Measurements from ENCODE around the gene CRIM1.

Gene CRIM1

GRCh38 chr2:36562240-36562639, 206.7 kb downstream of the CRIM1 start:
- DNase-seq = no peak

GRCh38 chr2:36562973-36563532, 207.5 kb downstream of the CRIM1 start:
- no peak for DNase-seq

DNA sequence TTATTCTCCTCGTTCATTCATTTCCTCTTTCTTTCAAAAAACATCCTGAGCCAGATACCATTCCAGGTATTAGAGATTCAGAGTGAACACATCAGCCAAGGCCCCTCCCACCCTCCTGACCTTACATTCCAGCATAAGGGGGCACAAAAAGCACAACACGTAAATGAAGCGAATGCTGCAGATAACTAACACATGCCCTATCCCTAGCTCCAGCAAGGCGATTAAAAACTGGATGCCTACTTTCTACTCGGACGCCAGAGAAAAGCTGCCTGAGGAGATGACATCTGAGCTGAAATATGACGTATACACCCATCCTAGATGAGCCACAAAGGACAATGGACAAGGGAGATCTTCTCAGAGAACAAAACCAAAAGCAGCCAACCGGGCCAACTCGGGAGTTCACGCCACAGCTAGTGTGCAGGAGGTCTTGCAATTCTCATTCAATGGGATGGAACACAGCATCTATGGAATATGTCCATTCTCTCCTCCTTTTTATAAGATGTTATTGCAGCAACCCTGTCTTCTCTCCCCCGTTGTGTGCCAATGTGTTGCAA, 208.9 kb downstream of the CRIM1 start:
- no peak for DNase-seq

- DNase-seq = no peak
Measured at GRCh38 chr2:36565712-36566111, 210.1 kb downstream of the CRIM1 start.

- no peak for DNase-seq
Measured at GRCh38 chr2:36566887-36567286, 211.3 kb downstream of the CRIM1 start.

GRCh38 chr2:36567711-36568408, 212.3 kb downstream of the CRIM1 start:
- no peak for DNase-seq

DNA sequence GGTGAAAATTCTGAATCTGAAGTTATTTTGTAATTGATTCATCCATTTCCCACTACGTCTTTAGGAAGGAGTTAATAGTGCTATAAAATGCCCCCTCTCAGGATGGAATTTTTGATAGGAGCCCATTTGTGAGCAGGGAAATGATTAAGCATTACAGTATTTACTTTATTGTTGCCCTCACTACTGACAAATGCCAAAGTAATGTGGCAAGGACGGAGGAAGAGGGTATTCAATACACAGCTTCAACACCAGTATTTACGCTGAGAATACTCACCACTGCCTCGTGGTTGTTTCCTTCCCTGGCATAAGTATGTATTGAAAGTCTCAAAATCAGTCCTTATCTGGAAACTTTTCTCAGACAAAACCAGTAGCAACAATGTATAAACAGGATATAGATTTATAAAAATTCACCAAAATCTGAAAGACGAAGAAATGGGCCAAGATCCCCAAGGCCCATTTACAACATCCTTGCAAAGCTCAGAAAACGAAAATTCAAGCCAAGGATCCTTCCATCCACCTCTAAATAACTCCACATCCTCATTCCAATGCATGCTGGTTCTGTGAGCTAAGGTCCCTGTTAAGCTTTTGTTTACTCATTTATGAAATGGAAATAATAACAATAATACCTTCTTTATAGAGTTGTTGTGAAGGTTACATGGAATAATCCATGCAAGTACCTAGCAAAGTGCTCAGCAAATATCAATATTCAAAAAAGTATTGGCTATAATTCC, 213.1 kb downstream of the CRIM1 start:
- no peak for DNase-seq

- DNase-seq = no peak
Measured at GRCh38 chr2:36569267-36569856, 213.8 kb downstream of the CRIM1 start.

DNA sequence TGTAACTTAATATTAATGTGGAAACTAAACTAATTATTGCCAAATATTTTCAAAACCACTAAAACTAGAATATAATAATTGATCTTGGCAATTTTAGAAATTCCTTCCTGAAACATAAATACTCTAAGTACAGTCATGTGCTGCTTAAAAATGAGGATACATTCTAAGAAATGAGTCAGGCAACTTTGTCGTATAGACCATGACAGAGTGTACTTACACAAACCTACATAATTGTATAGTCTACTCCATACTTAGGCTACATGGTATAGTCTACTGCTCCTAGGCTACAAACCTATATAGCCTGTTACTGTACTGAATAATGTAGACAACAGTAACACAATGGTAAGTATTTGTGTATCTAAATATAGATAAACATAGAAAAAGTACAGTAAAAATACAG, 214.8 kb downstream of the CRIM1 start:
- DNase-seq = no peak

DNA sequence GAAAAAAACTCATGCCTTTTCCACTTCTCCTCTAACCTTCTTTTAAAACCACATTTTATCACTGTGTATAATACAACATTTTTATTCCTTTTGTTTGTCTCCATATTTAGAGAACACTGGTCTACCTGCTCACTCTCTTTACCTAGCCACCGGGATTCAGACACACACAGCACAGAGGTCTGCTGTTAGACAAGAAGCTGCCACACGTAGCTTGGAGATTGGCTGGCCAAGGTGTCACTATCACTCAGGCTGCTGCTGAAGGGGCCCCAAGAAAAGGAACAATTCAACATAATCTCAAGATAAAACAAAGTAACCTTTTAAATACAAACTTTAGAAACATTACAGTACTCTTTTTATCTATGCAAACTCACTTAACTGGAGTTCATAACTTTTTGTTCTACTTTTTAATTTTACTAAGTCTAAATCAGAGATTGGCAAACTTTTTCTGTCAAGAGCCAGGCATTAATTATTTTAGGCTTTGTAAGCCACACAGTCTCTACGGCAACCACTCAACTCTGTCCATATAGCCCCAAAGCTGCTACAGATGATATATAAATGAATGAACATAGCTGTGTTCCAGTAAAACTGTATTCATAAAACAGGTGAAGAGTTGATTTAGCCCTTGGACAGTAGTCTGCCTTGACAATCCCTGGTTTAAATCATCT, 216.6 kb downstream of the CRIM1 start:
- DNase-seq = no peak

DNA sequence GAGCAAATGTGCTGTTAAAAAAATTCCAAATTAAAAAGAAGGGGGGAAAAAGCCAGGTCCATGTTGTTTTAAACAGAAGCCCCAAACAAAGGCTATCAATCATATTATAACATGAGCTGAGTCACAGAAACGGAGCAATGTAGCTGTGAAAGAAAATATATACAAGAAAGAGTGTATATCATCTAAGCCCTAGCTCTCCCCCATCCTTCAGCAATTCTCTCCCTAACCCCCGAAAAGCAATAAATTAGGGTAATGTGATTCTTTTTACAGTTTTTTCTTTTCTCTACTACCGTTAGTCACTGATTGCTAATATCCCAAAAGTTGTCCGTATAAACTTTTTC, 217.1 kb downstream of the CRIM1 start:
- no peak for DNase-seq

GRCh38 chr2:36573165-36573564, 217.6 kb downstream of the CRIM1 start:
- DNase-seq = no peak

GRCh38 chr2:36574560-36574959, 219.0 kb downstream of the CRIM1 start:
- no peak for DNase-seq

GRCh38 chr2:36577884-36578283, 222.3 kb downstream of the CRIM1 start:
- no peak for DNase-seq

DNA sequence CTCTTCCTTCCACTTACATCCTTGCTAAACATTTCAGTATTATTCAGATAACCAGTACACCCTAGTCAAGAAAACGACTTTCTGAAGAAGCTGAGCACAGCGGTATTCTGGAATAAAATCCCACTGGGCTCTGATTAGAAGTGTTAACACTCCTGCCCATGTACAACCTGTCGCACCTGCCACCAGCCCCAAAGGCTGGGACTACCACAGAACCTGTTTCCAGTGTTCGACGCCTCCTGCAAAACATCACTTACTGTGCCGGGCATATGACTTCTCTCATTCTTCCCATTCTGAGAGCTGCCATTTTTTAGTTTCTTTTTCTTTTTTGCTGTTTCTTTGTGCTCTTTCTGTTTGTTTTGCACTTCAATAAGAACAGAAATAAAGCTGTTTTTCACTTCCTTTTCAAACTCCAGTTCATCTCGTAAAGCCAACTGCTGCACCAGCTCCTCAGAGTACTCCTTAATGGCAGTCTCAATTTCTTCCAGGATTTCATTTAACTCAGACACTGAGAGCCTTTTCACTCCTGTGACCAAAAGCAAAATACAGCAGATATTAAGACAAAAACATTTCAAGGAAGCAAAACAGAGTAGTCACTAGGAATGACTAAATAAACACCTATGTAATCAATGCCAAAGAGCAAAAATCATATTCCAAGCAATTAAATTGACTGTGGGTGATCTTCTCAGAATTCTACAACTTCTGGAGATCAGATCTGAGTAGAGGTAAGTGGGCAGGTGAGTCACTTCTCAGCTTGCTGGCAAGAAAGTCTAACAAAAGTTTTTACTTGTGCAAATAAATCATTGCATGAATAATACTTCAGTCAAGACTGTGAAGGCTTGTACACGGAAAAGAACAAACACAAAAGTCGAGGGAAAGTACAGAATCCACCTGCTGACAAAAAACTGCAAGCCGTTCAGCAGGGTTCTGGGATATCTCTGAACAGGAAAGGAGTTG, 223.0 kb downstream of the CRIM1 start:
- DNase-seq = no peak

- DNase-seq = no peak
Measured at GRCh38 chr2:36579297-36579664, 223.7 kb downstream of the CRIM1 start.

DNA sequence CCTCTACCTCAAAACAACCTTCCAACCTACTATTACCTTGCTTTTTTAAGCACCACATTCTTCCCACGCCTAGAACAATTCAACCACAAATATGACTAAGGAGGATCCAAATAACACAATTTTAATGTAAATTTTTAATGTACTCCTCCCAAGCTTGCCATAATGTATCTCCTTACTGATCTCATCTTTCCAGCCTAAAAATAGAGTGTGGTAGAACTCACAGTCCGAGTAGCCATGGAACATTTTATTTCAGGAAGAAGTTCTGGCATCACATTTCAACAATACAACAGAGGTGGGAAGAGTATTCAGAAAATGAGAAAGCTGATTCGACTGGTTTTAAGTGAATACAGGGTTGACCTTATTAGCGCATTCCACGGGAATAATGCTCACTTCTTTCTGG, 227.0 kb downstream of the CRIM1 start:
- DNase-seq = no peak

- no peak for DNase-seq
Measured at GRCh38 chr2:36582951-36583350, 227.4 kb downstream of the CRIM1 start.

GRCh38 chr2:36584148-36584794, 228.7 kb downstream of the CRIM1 start:
- DNase-seq = no peak

DNA sequence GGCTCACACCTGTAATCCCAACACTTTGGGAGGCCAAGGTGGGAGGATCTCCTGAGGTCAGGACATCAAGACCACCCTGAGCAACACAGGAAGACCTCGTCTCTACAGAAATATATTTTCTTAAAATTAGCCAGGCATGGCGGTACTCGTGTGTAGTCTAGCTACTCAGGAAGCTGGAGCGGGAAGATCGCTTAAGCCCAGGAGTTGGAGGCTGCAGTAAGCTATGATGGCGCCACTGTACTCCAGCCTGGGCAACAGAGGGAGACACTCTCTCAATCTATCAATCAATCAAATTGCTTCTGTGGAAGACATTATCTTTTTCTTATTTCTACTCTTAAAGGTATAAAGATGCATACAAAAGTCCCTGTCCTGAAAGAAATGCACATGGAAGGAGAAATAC, 231.1 kb downstream of the CRIM1 start:
- no peak for DNase-seq

DNA sequence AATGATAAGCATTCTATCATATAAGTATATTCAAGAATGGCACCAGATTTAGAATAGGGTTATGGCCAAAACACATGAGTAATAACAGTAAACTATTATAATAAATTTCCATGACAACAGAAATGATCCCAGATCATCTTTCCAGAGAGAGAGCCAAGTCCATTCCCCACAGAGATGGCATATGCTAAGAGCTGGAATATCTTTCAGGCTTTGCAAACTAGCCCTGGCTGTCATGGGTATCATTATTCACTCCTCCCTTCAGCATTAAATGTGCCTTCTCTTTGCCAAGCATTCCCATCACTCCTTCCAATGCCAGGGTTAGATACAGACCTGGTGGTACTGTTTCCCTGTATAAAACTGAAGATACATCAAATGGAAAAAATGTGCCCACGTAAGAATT, 231.5 kb downstream of the CRIM1 start:
- DNase-seq = no peak

- no peak for DNase-seq
Measured at GRCh38 chr2:36587556-36587955, 232.0 kb downstream of the CRIM1 start.

All from activated CD4-positive, alpha-beta T cell treated with anti-CD3 and anti-CD28 coated beads for 4 hours (primary cell).